ENCODE results near the gene TMEM80. TPM values are rescaled to one million over a fixed set of nuclear protein-coding genes. Genes with fewer than 3 reads are reported as not detected.

TMEM80 gene
- total and polyA plus RNA-seq, 2 donors (not counting 1 experiment from before 2014, with no cell fraction given): 10.6 to 15.3 TPM

DNA sequence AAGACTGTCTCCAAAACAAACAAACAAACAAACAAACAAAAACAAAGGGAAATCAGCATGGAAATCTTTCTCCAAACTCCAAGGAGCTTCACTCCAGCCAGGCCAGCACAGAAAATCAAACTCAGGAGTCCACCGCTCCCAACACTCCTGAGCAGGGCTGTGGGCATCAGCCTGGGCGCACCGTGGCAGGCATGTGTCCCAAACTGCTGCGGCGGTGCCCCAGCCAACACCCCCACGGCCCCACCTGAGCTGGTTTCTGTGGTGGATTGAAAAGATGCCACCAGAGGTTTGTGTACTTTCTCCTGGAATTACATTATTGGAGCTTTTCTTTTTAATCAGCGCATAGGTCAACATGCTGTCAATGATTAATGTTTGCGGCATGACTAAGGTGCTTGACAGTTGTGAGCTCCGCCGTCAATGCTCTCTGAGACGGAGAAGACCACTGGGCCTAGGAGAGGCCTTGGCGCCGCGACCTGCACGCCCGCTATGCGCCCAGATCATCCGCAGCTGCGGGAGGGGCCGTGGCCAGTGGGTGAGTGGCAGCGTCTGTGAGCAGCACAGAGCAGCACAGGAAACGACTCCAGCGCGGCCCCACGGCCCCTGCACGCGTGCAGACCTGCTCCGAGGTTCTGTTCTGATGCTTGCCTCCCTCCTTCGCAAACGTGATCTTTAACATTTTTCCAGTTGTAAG is 40.4 kb upstream of the TMEM80 start:
- no peak for TF ChIP-seq EZH2 (IDR thresholded peaks at IDR 0.05; ENCODE audit: low read length, missing control alignments)
- TF ChIP-seq, protein P1, sequence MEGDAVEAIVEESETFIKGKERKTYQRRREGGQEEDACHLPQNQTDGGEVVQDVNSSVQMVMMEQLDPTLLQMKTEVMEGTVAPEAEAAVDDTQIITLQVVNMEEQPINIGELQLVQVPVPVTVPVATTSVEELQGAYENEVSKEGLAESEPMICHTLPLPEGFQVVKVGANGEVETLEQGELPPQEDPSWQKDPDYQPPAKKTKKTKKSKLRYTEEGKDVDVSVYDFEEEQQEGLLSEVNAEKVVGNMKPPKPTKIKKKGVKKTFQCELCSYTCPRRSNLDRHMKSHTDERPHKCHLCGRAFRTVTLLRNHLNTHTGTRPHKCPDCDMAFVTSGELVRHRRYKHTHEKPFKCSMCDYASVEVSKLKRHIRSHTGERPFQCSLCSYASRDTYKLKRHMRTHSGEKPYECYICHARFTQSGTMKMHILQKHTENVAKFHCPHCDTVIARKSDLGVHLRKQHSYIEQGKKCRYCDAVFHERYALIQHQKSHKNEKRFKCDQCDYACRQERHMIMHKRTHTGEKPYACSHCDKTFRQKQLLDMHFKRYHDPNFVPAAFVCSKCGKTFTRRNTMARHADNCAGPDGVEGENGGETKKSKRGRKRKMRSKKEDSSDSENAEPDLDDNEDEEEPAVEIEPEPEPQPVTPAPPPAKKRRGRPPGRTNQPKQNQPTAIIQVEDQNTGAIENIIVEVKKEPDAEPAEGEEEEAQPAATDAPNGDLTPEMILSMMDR (conservative IDR thresholded peaks at IDR 0.05 in 1 of 2, IDR thresholded peaks at IDR 0.05 in 1 of 2; ENCODE audit: low read depth in 1 of 2, low read length in 2 of 2): no peak
- DNase-seq (ENCODE audit: low read depth in 2 of 2): no peak

GRCh38 chr11:656426-656825 is 39.2 kb upstream of the TMEM80 start:
- Histone ChIP-seq H2AFZ (ENCODE audit: low read length) (no peak overlapping the region), H3K27me3 (ENCODE audit: control insufficient read depth, insufficient read depth, low read length) (no peaks in the 10 kb centered on the region), H4K20me1 (ENCODE audit: control insufficient read depth, extremely low read depth, insufficient read depth, low read length) (no peaks in the 10 kb centered on the region), H3K9ac (ENCODE audit: insufficient read depth, low read length) (no peak overlapping the region), H3K27ac (ENCODE audit: insufficient read depth, low read length) (no peak overlapping the region), H3K79me2 (ENCODE audit: control insufficient read depth, insufficient read depth, low read length) (no peaks in the 10 kb centered on the region), H3K9me3 (ENCODE audit: control insufficient read depth, insufficient read depth, low read depth, low read length) (no peaks in the 10 kb centered on the region), H3K4me2 (ENCODE audit: extremely low read depth, insufficient read depth, low read length) (no peak overlapping the region), H3K4me1 (ENCODE audit: control insufficient read depth, extremely low read depth, insufficient read depth, low read length) (no peaks in the 10 kb centered on the region), H3K36me3 (ENCODE audit: control insufficient read depth, insufficient read depth, low read length) (peaks cover 6% of the 10 kb centered on the region), H3K4me3 (replicated peaks in 1 of 4; ENCODE audit: control extremely low read depth in 1 of 4, insufficient read depth in 1 of 4, low read depth in 3 of 4, low read length in 4 of 4) (no peak overlapping the region)
- DNase-seq (ENCODE audit: low read depth in 2 of 2): no peak
- TF ChIP-seq, protein P1 (conservative IDR thresholded peaks at IDR 0.05 in 1 of 2, IDR thresholded peaks at IDR 0.05 in 1 of 2; ENCODE audit: low read depth in 1 of 2, low read length in 2 of 2): no peak
- TF ChIP-seq EZH2 (IDR thresholded peaks at IDR 0.05; ENCODE audit: low read length, missing control alignments): no peak

More for the DNA sequence above, 40.4 kb upstream of the TMEM80 start:
- no peaks in the 10 kb centered on the region for H4K20me1 ChIP-seq (ENCODE audit: control insufficient read depth, extremely low read depth, insufficient read depth, low read length)
- H3K27ac ChIP-seq (ENCODE audit: insufficient read depth, low read length): no peak overlapping the region
- no peaks in the 10 kb centered on the region for H3K4me1 ChIP-seq (ENCODE audit: control insufficient read depth, extremely low read depth, insufficient read depth, low read length)
- no peak overlapping the region for H3K9ac ChIP-seq (ENCODE audit: insufficient read depth, low read length)
- H2AFZ ChIP-seq (ENCODE audit: low read length): no peak overlapping the region
- no peaks in the 10 kb centered on the region for H3K79me2 ChIP-seq (ENCODE audit: control insufficient read depth, insufficient read depth, low read length)
- no peak overlapping the region for H3K4me3 ChIP-seq (replicated peaks in 1 of 4; ENCODE audit: control extremely low read depth in 1 of 4, insufficient read depth in 1 of 4, low read depth in 3 of 4, low read length in 4 of 4)
- H3K4me2 ChIP-seq (ENCODE audit: extremely low read depth, insufficient read depth, low read length): no peak overlapping the region
- H3K36me3 ChIP-seq (ENCODE audit: control insufficient read depth, insufficient read depth, low read length): peaks cover 6% of the 10 kb centered on the region
- H3K9me3 ChIP-seq (ENCODE audit: control insufficient read depth, insufficient read depth, low read depth, low read length): no peaks in the 10 kb centered on the region
- H3K27me3 ChIP-seq (ENCODE audit: control insufficient read depth, insufficient read depth, low read length): no peaks in the 10 kb centered on the region

- H2AFZ ChIP-seq (ENCODE audit: low read length): no peak overlapping the region
- H3K4me2 ChIP-seq (ENCODE audit: extremely low read depth, insufficient read depth, low read length): no peak overlapping the region
- no peaks in the 10 kb centered on the region for H3K27me3 ChIP-seq (ENCODE audit: control insufficient read depth, insufficient read depth, low read length)
- no peak for DNase-seq (ENCODE audit: low read depth in 2 of 2)
- no peak overlapping the region for H3K4me3 ChIP-seq (replicated peaks in 1 of 4; ENCODE audit: control extremely low read depth in 1 of 4, insufficient read depth in 1 of 4, low read depth in 3 of 4, low read length in 4 of 4)
- no peaks in the 10 kb centered on the region for H3K9me3 ChIP-seq (ENCODE audit: control insufficient read depth, insufficient read depth, low read depth, low read length)
- TF ChIP-seq, protein P1 (conservative IDR thresholded peaks at IDR 0.05 in 1 of 2, IDR thresholded peaks at IDR 0.05 in 1 of 2; ENCODE audit: low read depth in 1 of 2, low read length in 2 of 2): no peak
- TF ChIP-seq EZH2 (IDR thresholded peaks at IDR 0.05; ENCODE audit: low read length, missing control alignments): no peak
- H4K20me1 ChIP-seq (ENCODE audit: control insufficient read depth, extremely low read depth, insufficient read depth, low read length): no peaks in the 10 kb centered on the region
- no peaks in the 10 kb centered on the region for H3K79me2 ChIP-seq (ENCODE audit: control insufficient read depth, insufficient read depth, low read length)
- no peaks in the 10 kb centered on the region for H3K4me1 ChIP-seq (ENCODE audit: control insufficient read depth, extremely low read depth, insufficient read depth, low read length)
- no peak overlapping the region for H3K27ac ChIP-seq (ENCODE audit: insufficient read depth, low read length)
- no peak overlapping the region for H3K9ac ChIP-seq (ENCODE audit: insufficient read depth, low read length)
- H3K36me3 ChIP-seq (ENCODE audit: control insufficient read depth, insufficient read depth, low read length): peaks cover 6% of the 10 kb centered on the region
Observed at GRCh38 chr11:656866-657265, 38.8 kb upstream of the TMEM80 start.

All from fibroblast of lung (primary cell).